ENCODE results near the gene CWC25. TPM values are rescaled to one million over a fixed set of nuclear protein-coding genes. Genes with fewer than 3 reads are reported as not detected.

The CWC25 gene
- total and polyA plus RNA-seq, 2 experiments from 2014 or later = 11.6 to 29.8 TPM

DNA sequence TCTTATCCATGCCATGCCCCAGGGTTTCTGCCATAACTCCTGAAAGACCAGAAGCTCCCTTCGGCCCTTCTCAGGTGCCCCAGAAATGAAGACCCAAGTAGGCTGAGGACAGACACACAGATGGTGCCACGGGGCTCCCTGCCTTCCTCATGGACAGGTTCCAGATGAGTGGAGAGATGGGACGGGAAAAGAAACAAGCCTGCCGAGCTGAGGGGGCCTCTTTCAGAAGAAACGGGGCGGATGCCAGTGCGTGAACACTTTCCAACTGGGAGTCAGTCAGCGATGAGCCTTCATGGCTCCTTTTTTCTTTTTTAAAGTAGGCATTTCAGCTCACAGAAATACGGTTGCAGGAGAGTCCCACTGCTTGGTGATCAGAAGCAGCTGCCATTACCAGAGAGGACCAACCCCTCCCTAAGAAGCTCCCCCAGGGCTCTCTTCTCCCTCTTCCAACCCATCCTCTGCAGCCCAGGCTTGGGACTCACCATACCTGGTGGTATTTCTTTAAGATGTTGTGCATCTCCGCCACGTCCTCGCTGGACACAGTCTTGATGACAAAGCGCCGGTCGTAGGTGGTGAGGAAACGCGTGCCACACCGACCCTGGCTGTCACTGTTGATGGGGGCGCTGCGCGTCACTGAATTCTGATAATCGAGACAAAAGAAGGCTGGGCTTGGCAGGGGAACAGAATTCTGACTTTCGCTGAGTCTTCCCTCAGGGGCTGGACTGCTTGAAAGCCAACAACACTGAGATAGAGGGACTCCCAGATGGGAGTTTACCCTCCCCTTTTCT is 45.0 kb downstream of the CWC25 start:
- ATAC-seq (no peak), DNase-seq (ENCODE audit: low spot score) (no peak)
- H3K9me2 ChIP-seq (ENCODE audit: insufficient read depth) = no peaks in the 10 kb centered on the region
- H2AFZ ChIP-seq = no peak overlapping the region
- no peaks in the 10 kb centered on the region for H3K4me1 ChIP-seq (ENCODE audit: insufficient read depth)
- no peak overlapping the region for H3K4me3 ChIP-seq
- no peaks in the 10 kb centered on the region for H3K27me3 ChIP-seq (ENCODE audit: insufficient read depth)
- H3K79me2 ChIP-seq (replicated peaks; ENCODE audit: insufficient read depth) = no peaks in the 10 kb centered on the region
- no peaks in the 10 kb centered on the region for H3F3A ChIP-seq (replicated peaks; ENCODE audit: low read depth)
- 0 out of 4 replicates have a peak, but pooled peaks of 1 of the 2 experiments have one; percentile 8 for TF ChIP-seq CTCF (conservative IDR thresholded peaks at IDR 0.05; ENCODE audit: low read depth in 2 of 2)
- no peak for TF ChIP-seq CREB1 (CRISPR knock-in tag; IDR thresholded peaks at IDR 0.05; ENCODE audit: low read depth)
- TF ChIP-seq, protein P1, sequence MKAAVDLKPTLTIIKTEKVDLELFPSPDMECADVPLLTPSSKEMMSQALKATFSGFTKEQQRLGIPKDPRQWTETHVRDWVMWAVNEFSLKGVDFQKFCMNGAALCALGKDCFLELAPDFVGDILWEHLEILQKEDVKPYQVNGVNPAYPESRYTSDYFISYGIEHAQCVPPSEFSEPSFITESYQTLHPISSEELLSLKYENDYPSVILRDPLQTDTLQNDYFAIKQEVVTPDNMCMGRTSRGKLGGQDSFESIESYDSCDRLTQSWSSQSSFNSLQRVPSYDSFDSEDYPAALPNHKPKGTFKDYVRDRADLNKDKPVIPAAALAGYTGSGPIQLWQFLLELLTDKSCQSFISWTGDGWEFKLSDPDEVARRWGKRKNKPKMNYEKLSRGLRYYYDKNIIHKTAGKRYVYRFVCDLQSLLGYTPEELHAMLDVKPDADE (IDR thresholded peaks at IDR 0.05) = no peak
- TF ChIP-seq ZNF331 (CRISPR knock-in tag; IDR thresholded peaks at IDR 0.05; ENCODE audit: low read depth) = no peak
- TF ChIP-seq EZH2 (IDR thresholded peaks at IDR 0.05; ENCODE audit: low read depth, unreplicated experiment) = no peak
- no peak for TF ChIP-seq ZNF114 (CRISPR knock-in tag; IDR thresholded peaks at IDR 0.05)
- no peak for TF ChIP-seq EZH2phosphoT487 (IDR thresholded peaks at IDR 0.05; ENCODE audit: unreplicated experiment)
- Mint-ChIP-seq H3K9me3 (no peaks in the 10 kb centered on the region), H3K4me3 (no peak overlapping the region), H3K27ac (no peak overlapping the region), H3K4me1 (no peaks in the 10 kb centered on the region), H3K27me3 (ENCODE audit: insufficient read depth, low read depth, poor library complexity) (peaks cover 6% of the 10 kb centered on the region), H3K36me3 (ENCODE audit: low read depth) (peaks cover 74% of the 10 kb centered on the region)
- H3K4me2 ChIP-seq = no peak overlapping the region
- peaks cover 12% of the 10 kb centered on the region for H4K20me1 ChIP-seq (replicated peaks; ENCODE audit: insufficient read depth)
- peaks cover 42% of the 10 kb centered on the region for H3K36me3 ChIP-seq (ENCODE audit: insufficient read depth)
- no peak overlapping the region for H3K27ac ChIP-seq (ENCODE audit: low read depth)

DNA sequence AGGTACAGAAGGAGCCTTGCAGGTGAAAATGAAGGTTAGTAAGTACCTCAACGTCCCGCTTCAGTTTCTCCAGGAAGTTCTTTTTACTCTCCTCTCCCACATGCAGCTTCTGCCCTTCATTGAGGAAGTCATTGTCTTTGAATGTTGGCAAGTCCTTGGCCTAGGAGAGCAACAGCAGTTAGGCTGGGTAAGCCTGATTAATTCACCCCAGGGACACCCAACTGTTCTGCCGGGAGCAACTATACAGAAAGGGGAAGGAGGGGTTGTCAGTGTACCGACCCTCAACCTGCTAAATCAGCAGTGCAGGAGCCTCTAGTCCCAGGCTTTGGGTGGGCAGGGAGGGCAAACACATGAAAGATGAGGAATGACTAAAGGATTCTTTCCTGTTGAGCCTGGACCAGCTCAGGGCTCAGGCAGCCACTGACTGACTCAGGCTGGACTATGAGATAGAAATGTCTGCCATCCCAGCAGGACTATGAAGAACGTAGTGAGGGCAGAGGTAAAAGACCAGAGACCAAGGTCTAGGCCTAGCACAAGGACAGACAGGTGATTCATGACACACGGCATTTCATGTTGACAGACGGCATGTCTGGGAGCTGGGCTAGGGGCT is 47.4 kb downstream of the CWC25 start:
- no peaks in the 10 kb centered on the region for H3K4me1 Mint-ChIP-seq
- H3K9me3 Mint-ChIP-seq = no peaks in the 10 kb centered on the region
- Histone ChIP-seq H3K9me2 (ENCODE audit: insufficient read depth) (no peaks in the 10 kb centered on the region), H3K36me3 (ENCODE audit: insufficient read depth) (peaks cover 47% of the 10 kb centered on the region), H3K4me1 (ENCODE audit: insufficient read depth) (no peaks in the 10 kb centered on the region), H4K20me1 (replicated peaks; ENCODE audit: insufficient read depth) (peaks cover 9% of the 10 kb centered on the region; the same call in 1 of the 2 replicates), H2AFZ (no peak overlapping the region), H3K27ac (ENCODE audit: low read depth) (no peak overlapping the region), H3K27me3 (ENCODE audit: insufficient read depth) (no peaks in the 10 kb centered on the region), H3K79me2 (replicated peaks; ENCODE audit: insufficient read depth) (no peaks in the 10 kb centered on the region), H3K4me2 (no peak overlapping the region), H3F3A (replicated peaks; ENCODE audit: low read depth) (no peaks in the 10 kb centered on the region), H3K4me3 (no peak overlapping the region)
- no peak for DNase-seq (ENCODE audit: low spot score)
- ATAC-seq = no peak
- H3K27ac Mint-ChIP-seq = no peak overlapping the region
- H3K4me3 Mint-ChIP-seq = no peak overlapping the region
- H3K36me3 Mint-ChIP-seq (ENCODE audit: low read depth) = peaks cover 71% of the 10 kb centered on the region
- TF ChIP-seq CTCF (conservative IDR thresholded peaks at IDR 0.05; ENCODE audit: low read depth in 2 of 2) (no peak), EZH2phosphoT487 (IDR thresholded peaks at IDR 0.05; ENCODE audit: unreplicated experiment) (no peak), CREB1 (CRISPR knock-in tag; IDR thresholded peaks at IDR 0.05; ENCODE audit: low read depth) (no peak), EZH2 (IDR thresholded peaks at IDR 0.05; ENCODE audit: low read depth, unreplicated experiment) (no peak), NANOG (IDR thresholded peaks at IDR 0.05; ENCODE audit: borderline replicate concordance) (no peak), ZNF331 (CRISPR knock-in tag; IDR thresholded peaks at IDR 0.05; ENCODE audit: low read depth) (no peak)
- TF ChIP-seq, protein P1 (IDR thresholded peaks at IDR 0.05) = no peak
- H3K27me3 Mint-ChIP-seq (ENCODE audit: insufficient read depth, low read depth, poor library complexity) = peaks cover 6% of the 10 kb centered on the region

Measured in GM23338 (cell line).